ENCODE data around the gene CERS3.
"Not testable (repeated sequence)": the region's sequence is repeated elsewhere in the genome, so short reads cannot be mapped to it uniquely, and the experiment has no call there.

CERS3 gene

DNA sequence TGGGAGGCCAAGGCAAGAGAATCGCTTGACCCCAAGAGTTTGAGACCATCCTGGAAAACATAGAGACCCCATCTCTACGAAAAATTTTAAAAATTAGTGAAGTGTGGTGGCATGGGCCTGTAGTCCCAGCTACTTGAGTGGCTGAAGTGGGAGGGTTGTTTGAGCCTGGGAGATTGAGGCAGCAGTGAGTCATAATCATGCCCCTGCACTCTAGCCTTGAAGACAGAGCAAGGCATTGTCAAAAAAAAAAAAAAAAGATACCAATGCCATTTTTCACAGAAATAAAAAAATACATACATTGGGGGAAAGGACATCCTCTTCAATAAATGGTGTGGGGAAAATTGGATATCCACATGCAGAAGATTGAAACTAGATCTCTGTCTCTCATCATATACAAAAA lies 74.6 kb downstream of the CERS3 start:
- Histone ChIP-seq H3F3A (ENCODE audit: low read depth) (no peaks in the 10 kb centered on the region), H3K4me2 (ENCODE audit: low read depth, low read length, poor library complexity, severe bottlenecking) (no peak overlapping the region), H3K9me2 (replicated peaks; ENCODE audit: low read depth, low read length) (no peaks in the 10 kb centered on the region), H3K9me3 (ENCODE audit: insufficient read depth, low read depth, low read length) (peaks cover 6% of the 10 kb centered on the region; the same call in 1 of the 2 replicates), H3K4me3 (ENCODE audit: low read length, poor library complexity, severe bottlenecking) (no peak overlapping the region), H3K4me1 (ENCODE audit: insufficient read depth, low read length, poor library complexity, severe bottlenecking) (no peaks in the 10 kb centered on the region), H3K9ac (ENCODE audit: low read depth, low read length, poor library complexity, severe bottlenecking) (no peak overlapping the region), H2AFZ (ENCODE audit: low read length) (no peak overlapping the region), H3K79me2 (ENCODE audit: insufficient read depth, low read length) (no peaks in the 10 kb centered on the region), H3K27me3 (ENCODE audit: insufficient read depth, low read length, poor library complexity, severe bottlenecking) (no peaks in the 10 kb centered on the region), H4K20me1 (ENCODE audit: insufficient read depth, low read length, poor library complexity, severe bottlenecking) (no peaks in the 10 kb centered on the region), H3K36me3 (ENCODE audit: insufficient read depth, low read length) (no peaks in the 10 kb centered on the region)
- no peak for TF ChIP-seq EZH2phosphoT487 (IDR thresholded peaks at IDR 0.05; ENCODE audit: borderline replicate concordance)
- TF ChIP-seq, protein P1, sequence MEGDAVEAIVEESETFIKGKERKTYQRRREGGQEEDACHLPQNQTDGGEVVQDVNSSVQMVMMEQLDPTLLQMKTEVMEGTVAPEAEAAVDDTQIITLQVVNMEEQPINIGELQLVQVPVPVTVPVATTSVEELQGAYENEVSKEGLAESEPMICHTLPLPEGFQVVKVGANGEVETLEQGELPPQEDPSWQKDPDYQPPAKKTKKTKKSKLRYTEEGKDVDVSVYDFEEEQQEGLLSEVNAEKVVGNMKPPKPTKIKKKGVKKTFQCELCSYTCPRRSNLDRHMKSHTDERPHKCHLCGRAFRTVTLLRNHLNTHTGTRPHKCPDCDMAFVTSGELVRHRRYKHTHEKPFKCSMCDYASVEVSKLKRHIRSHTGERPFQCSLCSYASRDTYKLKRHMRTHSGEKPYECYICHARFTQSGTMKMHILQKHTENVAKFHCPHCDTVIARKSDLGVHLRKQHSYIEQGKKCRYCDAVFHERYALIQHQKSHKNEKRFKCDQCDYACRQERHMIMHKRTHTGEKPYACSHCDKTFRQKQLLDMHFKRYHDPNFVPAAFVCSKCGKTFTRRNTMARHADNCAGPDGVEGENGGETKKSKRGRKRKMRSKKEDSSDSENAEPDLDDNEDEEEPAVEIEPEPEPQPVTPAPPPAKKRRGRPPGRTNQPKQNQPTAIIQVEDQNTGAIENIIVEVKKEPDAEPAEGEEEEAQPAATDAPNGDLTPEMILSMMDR (conservative IDR thresholded peaks at IDR 0.05; ENCODE audit: low read length) = no peak

- Histone ChIP-seq H3K27me3 (ENCODE audit: insufficient read depth, low read length, poor library complexity, severe bottlenecking) (no peaks in the 10 kb centered on the region), H4K20me1 (ENCODE audit: insufficient read depth, low read length, poor library complexity, severe bottlenecking) (no peaks in the 10 kb centered on the region), H3K9ac (ENCODE audit: low read depth, low read length, poor library complexity, severe bottlenecking) (no peak overlapping the region), H3K9me2 (replicated peaks; ENCODE audit: low read depth, low read length) (no peaks in the 10 kb centered on the region), H3K4me3 (ENCODE audit: low read length, poor library complexity, severe bottlenecking) (no peak overlapping the region), H3F3A (ENCODE audit: low read depth) (no peaks in the 10 kb centered on the region), H3K9me3 (ENCODE audit: insufficient read depth, low read depth, low read length) (no peaks in the 10 kb centered on the region; the same call in 1 of the 2 replicates), H3K36me3 (ENCODE audit: insufficient read depth, low read length) (no peaks in the 10 kb centered on the region), H3K4me2 (ENCODE audit: low read depth, low read length, poor library complexity, severe bottlenecking) (no peak overlapping the region), H3K79me2 (ENCODE audit: insufficient read depth, low read length) (no peaks in the 10 kb centered on the region), H2AFZ (ENCODE audit: low read length) (no peak overlapping the region), H3K4me1 (ENCODE audit: insufficient read depth, low read length, poor library complexity, severe bottlenecking) (no peaks in the 10 kb centered on the region)
- TF ChIP-seq EZH2phosphoT487 (IDR thresholded peaks at IDR 0.05; ENCODE audit: borderline replicate concordance) = no peak
- TF ChIP-seq, protein P1 (conservative IDR thresholded peaks at IDR 0.05; ENCODE audit: low read length) = no peak
Observed at GRCh38 chr15:100448481-100448880, 80.3 kb downstream of the CERS3 start.

- not testable (repeated sequence) for H3K9me3 ChIP-seq (ENCODE audit: insufficient read depth, low read depth, low read length); H3K36me3 ChIP-seq (ENCODE audit: insufficient read depth, low read length); H4K20me1 ChIP-seq (ENCODE audit: insufficient read depth, low read length, poor library complexity, severe bottlenecking); H3K4me2 ChIP-seq (ENCODE audit: low read depth, low read length, poor library complexity, severe bottlenecking); H3F3A ChIP-seq (ENCODE audit: low read depth); H3K4me3 ChIP-seq (ENCODE audit: low read length, poor library complexity, severe bottlenecking); H3K9ac ChIP-seq (ENCODE audit: low read depth, low read length, poor library complexity, severe bottlenecking); H3K4me1 ChIP-seq (ENCODE audit: insufficient read depth, low read length, poor library complexity, severe bottlenecking); H3K9me2 ChIP-seq (replicated peaks; ENCODE audit: low read depth, low read length); H2AFZ ChIP-seq (ENCODE audit: low read length); H3K27me3 ChIP-seq (ENCODE audit: insufficient read depth, low read length, poor library complexity, severe bottlenecking); H3K79me2 ChIP-seq (ENCODE audit: insufficient read depth, low read length)
Observed at GRCh38 chr15:100441063-100441462, 87.7 kb downstream of the CERS3 start.

GRCh38 chr15:100439514-100439913 lies 89.2 kb downstream of the CERS3 start:
- no peak overlapping the region for H3K4me3 ChIP-seq (ENCODE audit: low read length, poor library complexity, severe bottlenecking)
- no peaks in the 10 kb centered on the region for H3K79me2 ChIP-seq (ENCODE audit: insufficient read depth, low read length)
- no peak overlapping the region for H3K4me2 ChIP-seq (ENCODE audit: low read depth, low read length, poor library complexity, severe bottlenecking)
- H3K9me2 ChIP-seq (replicated peaks; ENCODE audit: low read depth, low read length) = no peaks in the 10 kb centered on the region
- no peaks in the 10 kb centered on the region for H3F3A ChIP-seq (ENCODE audit: low read depth)
- no peaks in the 10 kb centered on the region for H3K36me3 ChIP-seq (ENCODE audit: insufficient read depth, low read length)
- H3K27me3 ChIP-seq (ENCODE audit: insufficient read depth, low read length, poor library complexity, severe bottlenecking) = no peaks in the 10 kb centered on the region
- no peaks in the 10 kb centered on the region for H3K9me3 ChIP-seq (ENCODE audit: insufficient read depth, low read depth, low read length)
- H3K4me1 ChIP-seq (ENCODE audit: insufficient read depth, low read length, poor library complexity, severe bottlenecking) = peaks cover 12% of the 10 kb centered on the region
- H4K20me1 ChIP-seq (ENCODE audit: insufficient read depth, low read length, poor library complexity, severe bottlenecking) = no peaks in the 10 kb centered on the region
- no peak overlapping the region for H2AFZ ChIP-seq (ENCODE audit: low read length)
- no peak overlapping the region for H3K9ac ChIP-seq (ENCODE audit: low read depth, low read length, poor library complexity, severe bottlenecking)
- TF ChIP-seq EZH2phosphoT487 (IDR thresholded peaks at IDR 0.05; ENCODE audit: borderline replicate concordance) = no peak
- TF ChIP-seq, protein P1 (conservative IDR thresholded peaks at IDR 0.05; ENCODE audit: low read length) = no peak
